ENCODE measurements around the gene CFAP299. TPM values are rescaled to one million over a fixed set of nuclear protein-coding genes. Genes with fewer than 3 reads are reported as not detected.

CFAP299 gene
- total and polyA plus RNA-seq, 9 of the 15 experiments (the other 6 are each of a cell fraction or from before 2014, with no cell fraction given): 0.09 to 3.0 (median 0.76) TPM

DNA sequence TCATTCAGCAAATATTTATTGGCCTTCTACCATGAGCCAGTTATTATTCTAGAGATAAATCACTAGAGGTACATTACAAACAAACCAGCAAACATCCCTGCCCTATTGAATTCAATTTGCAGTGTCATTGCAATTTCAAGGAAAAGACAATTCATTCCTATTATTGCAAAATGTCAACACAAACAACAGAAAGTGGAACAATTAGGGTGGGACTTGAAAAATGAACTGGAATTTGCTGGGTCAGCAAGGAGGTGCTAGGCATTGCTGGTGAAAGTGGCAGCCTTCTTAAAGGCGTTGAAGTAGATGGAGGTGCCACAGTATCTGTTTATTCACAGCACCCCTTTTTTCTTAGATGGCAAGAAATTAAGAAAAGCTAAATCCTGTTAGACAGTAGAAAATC is 470.9 kb downstream of the CFAP299 start:
- in situ Hi-C loops (cut with MboI): no loop called here
- 0% methylated on average over 1 of the region's 1 CpG for WGBS (ENCODE audit: insufficient coverage, low coverage, missing lambda C conversion rate)
- intact Hi-C loops (cut with micrococcal nuclease): no loop called here
- POLR2A ChIA-PET: no interaction called here
- FAIRE-seq (no peak), DNase-seq (ENCODE audit: extremely low read depth in 1 of 4, low spot score in 3 of 4) (no peak), ATAC-seq (no peak)
- CTCF ChIA-PET (ENCODE audit: low intra/inter-chr PET ratio): no interaction called here
- H3K27ac ChIP-seq (ENCODE audit: extremely low read depth, low read depth, low read length): no peak overlapping the region
- no peaks in the 10 kb centered on the region for H3K9me1 ChIP-seq (ENCODE audit: control insufficient read depth, insufficient read depth, low read length)
- H3K36me3 ChIP-seq (ENCODE audit: control insufficient read depth, insufficient read depth, low read length): no peaks in the 10 kb centered on the region
- no peak overlapping the region for H3K9ac ChIP-seq (ENCODE audit: insufficient read depth in 1 of 2, low read depth in 2 of 2, low read length in 2 of 2)
- no peaks in the 10 kb centered on the region for H4K20me1 ChIP-seq (replicated peaks; ENCODE audit: control insufficient read depth, insufficient read depth, low read length)
- H3K9me3 ChIP-seq (replicated peaks; ENCODE audit: control insufficient read depth, insufficient read depth, low read depth, low read length): no peaks in the 10 kb centered on the region
- BruUV-seq (replicated peaks): no TSS peak
- H3K79me2 ChIP-seq (ENCODE audit: control insufficient read depth, insufficient read depth, low read length): no peaks in the 10 kb centered on the region
- H3K4me2 ChIP-seq (ENCODE audit: insufficient read depth, low read length): no peak overlapping the region
- no peak overlapping the region for H3K4me3 ChIP-seq
- no peaks in the 10 kb centered on the region for H3K27me3 ChIP-seq (ENCODE audit: control insufficient read depth in 2 of 2, insufficient read depth in 2 of 2, low read length in 2 of 2)
- 0 out of 2 replicates have a peak, but pooled peaks have one; percentile 30 for TF ChIP-seq C11orf30 (IDR thresholded peaks at IDR 0.05; ENCODE audit: low read depth)
- TF ChIP-seq ZNF316 (IDR thresholded peaks at IDR 0.05): peak; percentile 21; the same call in 1 of the 2 replicates
- TF ChIP-seq MAFG (tag; conservative IDR thresholded peaks at IDR 0.05): 0 out of 2 replicates have a peak, but pooled peaks have one; percentile 21
- TF ChIP-seq, protein P1, sequence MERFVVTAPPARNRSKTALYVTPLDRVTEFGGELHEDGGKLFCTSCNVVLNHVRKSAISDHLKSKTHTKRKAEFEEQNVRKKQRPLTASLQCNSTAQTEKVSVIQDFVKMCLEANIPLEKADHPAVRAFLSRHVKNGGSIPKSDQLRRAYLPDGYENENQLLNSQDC (CRISPR knock-in tag; IDR thresholded peaks at IDR 0.05): no peak
- TF ChIP-seq SMAD2 (IDR thresholded peaks at IDR 0.05; ENCODE audit: low read depth, low read length): no peak
- TF ChIP-seq ASH1L (IDR thresholded peaks at IDR 0.05; ENCODE audit: borderline replicate concordance, low read depth, partially characterized antibody): no peak
- H3K4me1 ChIP-seq (replicated peaks in 1 of 2; ENCODE audit: control insufficient read depth in 2 of 2, insufficient read depth in 2 of 2, low read length in 2 of 2): no peaks in the 10 kb centered on the region
- H2AFZ ChIP-seq (ENCODE audit: low read depth, low read length): no peak overlapping the region

Data from K562 (cell line).